GM12891 (cell line): ENCODE results near the gene CLIP4.

Source experiments
- POLR2A ChIP-seq: IDR thresholded peaks from 2 replicates; pipeline ENCODE4 v1.6.1; 2011; ENCODE audit warnings: low read depth, low read length, control low read depth
- POLR2AphosphoS5 ChIP-seq: IDR thresholded peaks from 2 replicates; pipeline ENCODE4 v1.6.1; 2011; ENCODE audit warnings: low read depth, low read length, control low read depth
- SPI1 ChIP-seq: IDR thresholded peaks from 2 replicates; pipeline ENCODE4 v1.6.1; 2011; ENCODE audit warnings: low read depth, low read length, control low read depth

- no peak for TF ChIP-seq POLR2AphosphoS5
- TF ChIP-seq POLR2A, result no peak
- TF ChIP-seq SPI1, result no peak
These were observed 32.7 kb downstream of the CLIP4 start for GRCh38 chr2:29147963-29148362.
